GM19397 (cell line): Measurements from ENCODE around the gene PLD4.

ENCODE experiments used
- ATAC-seq: cut with Tn5 transposase; IDR thresholded peaks from one replicate; pipeline ENCODE4 v1.9.1; 2021; ENCODE audit warnings: mild to moderate bottlenecking, moderate library complexity; ENCODE audit not compliant: unreplicated experiment

PLD4 gene

GRCh38 chr14:104953896-104954656 lies 29.4 kb downstream of the PLD4 start:
- ATAC-seq = no peak

- no peak for ATAC-seq
Measured at GRCh38 chr14:104954746-104955395, 30.2 kb downstream of the PLD4 start.

GRCh38 chr14:104955396-104955770 lies 30.7 kb downstream of the PLD4 start:
- no peak for ATAC-seq

- ATAC-seq = no peak
Measured at GRCh38 chr14:104956290-104956890, 31.7 kb downstream of the PLD4 start.

GRCh38 chr14:104957146-104958113 lies 32.8 kb downstream of the PLD4 start:
- ATAC-seq = no peak

GRCh38 chr14:104964546-104964945 lies 39.9 kb downstream of the PLD4 start:
- ATAC-seq = no peak

- no peak for ATAC-seq
Measured at GRCh38 chr14:104965561-104966231, 41.0 kb downstream of the PLD4 start.

- no peak for ATAC-seq
Measured at GRCh38 chr14:104966261-104966865, 41.7 kb downstream of the PLD4 start.

GRCh38 chr14:104966981-104967385 lies 42.3 kb downstream of the PLD4 start:
- ATAC-seq = no peak

GRCh38 chr14:104967386-104968152 lies 42.9 kb downstream of the PLD4 start:
- no peak for ATAC-seq

GRCh38 chr14:104968153-104968527 lies 43.5 kb downstream of the PLD4 start:
- no peak for ATAC-seq

GRCh38 chr14:104968541-104969401 lies 44.1 kb downstream of the PLD4 start:
- no peak for ATAC-seq

GRCh38 chr14:104969741-104970230 lies 45.1 kb downstream of the PLD4 start:
- ATAC-seq = no peak

GRCh38 chr14:104970231-104971068 lies 45.8 kb downstream of the PLD4 start:
- no peak for ATAC-seq

- ATAC-seq = no peak
Measured at GRCh38 chr14:104971447-104972240, 47.0 kb downstream of the PLD4 start.

GRCh38 chr14:104972301-104973134 lies 47.8 kb downstream of the PLD4 start:
- no peak for ATAC-seq
